ENCODE measurements around the gene MEGF8.
A peak's percentile ranks its signal among the peaks of the same experiment; 100 is the strongest.

The MEGF8 gene

GRCh38 chr19:42380155-42380554, 54.7 kb downstream of the MEGF8 start:
- H3K4me3 ChIP-seq (ENCODE audit: low read depth, low read length) = no peak overlapping the region
- H3K36me3 ChIP-seq (ENCODE audit: control insufficient read depth, insufficient read depth, low read length) = no peaks in the 10 kb centered on the region
- H3K79me2 ChIP-seq = no peaks in the 10 kb centered on the region
- no peaks in the 10 kb centered on the region for H3K9me3 ChIP-seq (ENCODE audit: control insufficient read depth, low read length)
- H3K4me1 ChIP-seq = no peaks in the 10 kb centered on the region
- no peaks in the 10 kb centered on the region for H3K27me3 ChIP-seq (ENCODE audit: control insufficient read depth, insufficient read depth, low read length)
- H3K4me2 ChIP-seq (ENCODE audit: low read length) = no peak overlapping the region
- no peak overlapping the region for H2AFZ ChIP-seq
- no peak for TF ChIP-seq CTCF (IDR thresholded peaks at IDR 0.05)
- no peak overlapping the region for H3K27ac ChIP-seq
- no peak overlapping the region for H3K9ac ChIP-seq

GRCh38 chr19:42386974-42387707, 61.7 kb downstream of the MEGF8 start:
- Histone ChIP-seq H3K79me2 (no peaks in the 10 kb centered on the region), H3K9ac (no peak overlapping the region)

GRCh38 chr19:42388851-42389489, 63.5 kb downstream of the MEGF8 start:
- no peaks in the 10 kb centered on the region for H3K79me2 ChIP-seq
- H3K4me2 ChIP-seq (ENCODE audit: low read length) = no peak overlapping the region
- H3K27me3 ChIP-seq (ENCODE audit: control insufficient read depth, insufficient read depth, low read length) = no peaks in the 10 kb centered on the region
- no peak overlapping the region for H3K4me3 ChIP-seq (ENCODE audit: low read depth, low read length)
- no peak overlapping the region for H2AFZ ChIP-seq
- H3K9ac ChIP-seq = no peak overlapping the region
- H3K9me3 ChIP-seq (ENCODE audit: control insufficient read depth, low read length) = no peaks in the 10 kb centered on the region
- no peak overlapping the region for H3K27ac ChIP-seq
- H3K36me3 ChIP-seq (ENCODE audit: control insufficient read depth, insufficient read depth, low read length) = no peaks in the 10 kb centered on the region
- H3K4me1 ChIP-seq = no peaks in the 10 kb centered on the region
- no peak for TF ChIP-seq CTCF (IDR thresholded peaks at IDR 0.05)

More at GRCh38 chr19:42386974-42387707, 61.7 kb downstream of the MEGF8 start:
- Histone ChIP-seq H2AFZ (peak overlapping the region; percentile 83), H3K27me3 (ENCODE audit: control insufficient read depth, insufficient read depth, low read length) (no peaks in the 10 kb centered on the region), H3K36me3 (ENCODE audit: control insufficient read depth, insufficient read depth, low read length) (no peaks in the 10 kb centered on the region), H3K4me2 (ENCODE audit: low read length) (peak overlapping the region; percentile 81), H3K9me3 (ENCODE audit: control insufficient read depth, low read length) (no peaks in the 10 kb centered on the region), H3K4me1 (no peaks in the 10 kb centered on the region), H3K27ac (no peak overlapping the region), H3K4me3 (ENCODE audit: low read depth, low read length) (peak overlapping the region; percentile 63)
- peak; percentile 74 for TF ChIP-seq CTCF (IDR thresholded peaks at IDR 0.05)

GRCh38 chr19:42389899-42390298, 64.5 kb downstream of the MEGF8 start, which contains the start of gene CNFN:
TSS of gene CNFN (minus strand) at chr19:42390297. CDS start at chr19:42389037, 1,260 bp downstream.
- H3K4me1 ChIP-seq = no peaks in the 10 kb centered on the region
- no peak within 1 kb of the TSS for H3K4me3 ChIP-seq (ENCODE audit: low read depth, low read length)
- H3K36me3 ChIP-seq (ENCODE audit: control insufficient read depth, insufficient read depth, low read length) = no peaks in the 10 kb centered on the region

More at GRCh38 chr19:42389899-42390298, 64.5 kb downstream of the MEGF8 start, which contains the start of gene CNFN:
- Histone ChIP-seq H3K27me3 (ENCODE audit: control insufficient read depth, insufficient read depth, low read length) (no peaks in the 10 kb centered on the region), H2AFZ (no peak within 1 kb of the TSS), H3K9me3 (ENCODE audit: control insufficient read depth, low read length) (no peaks in the 10 kb centered on the region), H3K79me2 (no peaks in the 10 kb centered on the region), H3K4me2 (ENCODE audit: low read length) (no peak within 1 kb of the TSS), H3K9ac (no peak within 1 kb of the TSS), H3K27ac (no peak within 1 kb of the TSS)
- no peak for TF ChIP-seq CTCF (IDR thresholded peaks at IDR 0.05)
